HL-60/S4 treated with phorbol 12-myristate 13-acetate at 8.2 ng/mL for 4 days and 3 days (cell line): ENCODE data around the gene NCAPH2.
"Not testable (repeated sequence)": the region's sequence is repeated elsewhere in the genome, so short reads cannot be mapped to it uniquely, and the experiment has no call there.

Source experiments
- in situ Hi-C: fragments of 300-500 bp; cut with MboI; formaldehyde crosslinking; loops from 2 replicates; pipeline ENCODE4 v1.15.0; 2022; ENCODE audit warnings: low sequenced_read_pairs

NCAPH2 gene

GRCh38 chr22:50528682-50529415, 20.8 kb downstream of the NCAPH2 start:
- in situ Hi-C loops: no loop called here

DNA sequence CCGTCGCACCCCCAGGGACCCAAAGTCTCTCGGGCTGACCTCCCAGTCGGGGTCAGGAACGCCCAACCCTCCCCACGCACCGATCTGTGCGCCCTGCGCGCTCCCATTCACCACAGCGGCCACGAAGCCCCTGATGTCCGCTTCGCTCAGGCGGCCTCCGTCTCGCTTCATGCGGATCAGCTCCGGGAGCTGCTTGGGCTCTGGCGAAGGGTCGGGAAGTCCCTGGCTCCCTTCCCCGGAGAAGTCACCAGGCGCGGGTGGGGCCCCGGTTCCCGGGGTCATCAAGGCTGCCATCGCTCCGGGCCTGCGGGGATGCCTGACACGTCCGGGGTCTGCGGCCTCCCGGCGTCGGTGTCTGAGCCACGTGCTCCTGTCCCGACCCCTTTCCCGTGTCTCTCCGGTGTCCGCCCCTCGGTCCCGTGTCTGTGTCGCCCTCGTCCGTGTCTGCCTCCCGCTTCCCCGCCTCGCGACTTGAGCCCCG, 21.4 kb downstream of the NCAPH2 start:
- in situ Hi-C loops: no loop called here

DNA sequence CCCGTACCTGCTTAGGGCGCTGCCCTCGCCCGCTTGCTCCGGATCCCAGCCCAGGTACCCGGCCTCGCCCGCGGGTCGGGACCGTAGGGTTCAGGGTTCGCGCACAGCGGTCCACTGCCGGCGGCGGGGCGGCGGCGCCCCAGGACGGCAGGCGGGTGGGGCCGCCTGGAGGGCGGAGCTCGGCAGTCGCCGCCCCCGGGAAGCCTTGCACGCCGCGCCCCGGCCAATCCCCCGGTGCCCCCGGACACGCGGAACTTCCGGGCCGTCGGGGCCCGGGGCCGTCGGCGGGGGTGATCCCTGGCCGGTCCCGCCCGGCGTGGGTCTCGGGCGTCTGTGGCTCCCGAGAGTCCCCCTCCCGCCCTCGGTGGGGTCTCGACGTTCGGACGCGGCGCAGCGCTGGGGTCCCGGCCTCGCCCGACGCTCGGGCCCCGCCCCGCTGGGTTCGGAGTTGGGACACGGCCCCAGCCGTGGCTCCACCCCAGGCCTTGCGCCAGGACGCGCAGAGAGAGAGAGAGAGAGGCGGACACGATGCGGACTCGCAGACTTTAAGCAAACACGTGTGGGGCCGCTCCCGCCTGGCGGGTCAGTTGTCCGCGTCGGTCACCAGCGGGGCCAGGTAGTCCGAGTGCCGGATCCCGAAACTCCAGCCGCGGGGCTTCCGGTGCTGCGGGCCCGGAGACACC, 22.0 kb downstream of the NCAPH2 start, which contains the start of gene TYMP:
TSS of gene TYMP (minus strand) at position 116 of the 683 bp plus-strand sequence. CDS start 303 bp downstream, outside the sequence.
- in situ Hi-C loops: no loop called here

GRCh38 chr22:50530580-50530876, 22.5 kb downstream of the NCAPH2 start:
- in situ Hi-C loops: no loop called here

DNA sequence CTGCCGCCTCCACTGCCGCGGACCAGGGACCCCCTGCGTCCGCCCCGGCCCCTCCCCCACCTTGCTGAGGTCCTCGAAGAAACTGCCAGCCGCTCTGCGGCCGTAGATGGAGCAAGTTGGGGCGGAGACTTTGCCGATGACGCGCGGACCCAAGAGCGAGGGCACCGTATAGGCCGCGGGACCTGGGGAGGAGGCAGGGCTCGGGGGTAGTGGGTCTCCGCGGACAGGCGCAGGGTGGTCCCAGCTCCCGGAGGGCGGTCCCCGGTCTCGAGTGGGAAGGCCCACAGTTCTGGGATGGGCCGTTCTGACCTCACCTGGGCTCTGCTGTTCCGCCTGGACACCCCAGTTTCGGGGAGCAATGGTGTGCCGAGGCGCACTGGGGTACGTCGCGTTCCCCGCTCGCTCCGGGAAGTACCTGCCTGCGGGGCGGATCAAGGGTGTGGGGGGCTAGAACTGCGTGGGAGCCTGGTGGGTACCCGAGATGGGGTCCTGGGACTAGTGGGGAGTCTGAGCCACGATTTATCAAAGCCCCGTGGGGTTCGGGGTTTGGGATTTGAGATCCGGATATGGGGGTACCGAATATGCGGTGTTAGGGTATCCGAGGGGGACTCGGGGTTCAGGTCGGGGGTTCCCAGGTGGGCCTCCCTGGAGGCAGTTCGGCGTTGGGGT, 23.0 kb downstream of the NCAPH2 start:
- in situ Hi-C loops: no loop called here

DNA sequence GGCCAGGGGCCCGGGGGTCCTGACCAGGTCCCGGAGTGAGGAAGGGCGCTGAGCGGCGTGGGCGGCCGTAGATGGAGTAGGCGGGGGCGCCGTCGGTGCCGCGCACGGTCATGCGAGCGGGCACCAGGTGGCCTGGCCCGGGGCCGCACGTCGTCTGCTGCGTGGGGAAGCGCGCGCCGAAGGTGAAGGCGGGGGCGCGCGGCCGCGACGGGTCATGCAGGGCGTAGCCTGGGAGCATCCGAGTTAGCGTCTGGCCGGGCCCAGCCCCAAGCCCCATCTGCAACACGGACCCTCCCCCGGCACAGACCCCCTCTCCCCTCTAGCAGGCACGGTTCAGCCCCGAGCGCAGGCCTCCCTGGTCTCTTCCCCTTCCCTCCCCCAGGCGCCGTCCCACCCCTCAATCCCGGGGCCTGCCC, 23.5 kb downstream of the NCAPH2 start:
- in situ Hi-C loops: no loop called here

DNA sequence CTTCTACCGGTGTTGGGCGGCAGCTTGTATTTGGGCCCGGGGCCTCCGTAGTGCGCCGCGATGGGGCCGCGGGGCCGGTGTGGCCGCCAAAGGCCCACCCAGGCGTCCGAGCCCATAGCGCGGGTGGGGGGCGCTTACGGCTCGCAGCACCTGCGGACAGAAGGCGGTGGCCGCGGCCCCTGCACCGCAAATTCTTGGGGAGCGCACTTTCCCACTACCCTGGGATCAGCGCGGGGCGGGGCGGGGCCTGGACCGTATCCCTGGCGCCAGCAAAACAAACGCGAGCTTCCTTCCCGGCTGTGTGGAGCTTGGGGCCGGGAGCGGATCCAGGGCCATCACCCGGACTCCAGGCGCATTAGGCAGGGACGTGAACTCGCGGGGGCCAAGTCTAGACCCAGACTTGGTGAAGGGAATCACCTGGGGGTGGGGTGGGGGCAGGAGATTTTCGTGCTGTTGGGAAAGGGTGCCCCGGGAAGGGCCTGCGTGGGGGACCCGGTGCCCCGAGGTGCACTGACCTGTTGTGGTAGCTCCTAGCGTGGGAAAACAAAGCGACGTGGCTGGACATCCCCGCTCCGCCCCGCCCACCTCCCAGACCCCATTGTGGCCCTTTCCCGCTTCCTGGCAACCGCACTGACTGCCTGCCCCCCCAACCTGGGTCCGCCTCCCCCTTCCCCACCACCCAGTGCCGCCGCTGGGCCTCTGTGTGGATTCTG, 24.1 kb downstream of the NCAPH2 start:
- in situ Hi-C loops: no loop called here

DNA sequence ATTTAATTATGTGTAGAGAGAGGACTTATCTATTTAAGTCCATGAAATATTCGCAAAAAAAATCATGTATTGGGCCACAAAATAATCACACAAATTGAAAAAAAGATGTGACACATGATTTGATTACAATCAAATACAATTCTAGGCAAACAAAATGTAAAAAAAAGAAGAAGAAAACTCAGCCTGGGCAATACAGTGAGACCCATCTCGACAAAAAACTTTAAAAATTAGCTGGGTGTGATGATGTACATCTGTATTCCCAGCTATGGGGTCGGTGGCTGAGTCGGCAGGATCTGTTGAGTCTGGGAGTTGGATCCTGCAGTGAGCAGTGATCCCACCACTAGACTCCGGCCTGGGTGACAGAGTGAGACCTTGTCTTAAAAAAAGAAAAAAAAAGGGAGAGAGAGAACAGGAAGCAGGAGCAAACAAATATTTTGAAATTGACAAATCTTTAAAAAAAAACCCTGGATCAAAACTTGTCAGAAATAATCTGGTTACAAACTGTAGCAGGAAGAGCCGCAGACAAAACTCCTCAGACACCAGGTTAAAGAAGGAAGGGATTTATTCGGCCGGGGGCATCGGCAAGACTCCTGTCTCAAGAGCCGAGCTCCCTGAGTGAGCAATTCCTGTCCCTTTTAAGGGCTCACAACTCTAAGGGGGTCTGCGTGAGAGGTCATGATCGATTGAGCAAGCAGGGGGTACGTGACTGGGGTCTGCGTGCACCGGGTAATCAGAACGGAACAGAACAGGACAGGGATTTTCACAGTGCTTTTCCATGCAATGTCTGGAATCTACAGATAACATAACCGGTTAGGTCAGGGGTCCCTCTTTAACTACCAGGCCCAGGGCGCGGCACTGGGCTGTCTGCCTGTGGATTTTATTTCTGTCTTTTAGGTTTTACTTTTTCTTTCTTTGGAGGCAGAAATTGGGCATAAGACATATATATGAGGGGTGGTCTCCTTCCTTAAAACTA, 25.1 kb downstream of the NCAPH2 start:
- in situ Hi-C loops: no loop called here

DNA sequence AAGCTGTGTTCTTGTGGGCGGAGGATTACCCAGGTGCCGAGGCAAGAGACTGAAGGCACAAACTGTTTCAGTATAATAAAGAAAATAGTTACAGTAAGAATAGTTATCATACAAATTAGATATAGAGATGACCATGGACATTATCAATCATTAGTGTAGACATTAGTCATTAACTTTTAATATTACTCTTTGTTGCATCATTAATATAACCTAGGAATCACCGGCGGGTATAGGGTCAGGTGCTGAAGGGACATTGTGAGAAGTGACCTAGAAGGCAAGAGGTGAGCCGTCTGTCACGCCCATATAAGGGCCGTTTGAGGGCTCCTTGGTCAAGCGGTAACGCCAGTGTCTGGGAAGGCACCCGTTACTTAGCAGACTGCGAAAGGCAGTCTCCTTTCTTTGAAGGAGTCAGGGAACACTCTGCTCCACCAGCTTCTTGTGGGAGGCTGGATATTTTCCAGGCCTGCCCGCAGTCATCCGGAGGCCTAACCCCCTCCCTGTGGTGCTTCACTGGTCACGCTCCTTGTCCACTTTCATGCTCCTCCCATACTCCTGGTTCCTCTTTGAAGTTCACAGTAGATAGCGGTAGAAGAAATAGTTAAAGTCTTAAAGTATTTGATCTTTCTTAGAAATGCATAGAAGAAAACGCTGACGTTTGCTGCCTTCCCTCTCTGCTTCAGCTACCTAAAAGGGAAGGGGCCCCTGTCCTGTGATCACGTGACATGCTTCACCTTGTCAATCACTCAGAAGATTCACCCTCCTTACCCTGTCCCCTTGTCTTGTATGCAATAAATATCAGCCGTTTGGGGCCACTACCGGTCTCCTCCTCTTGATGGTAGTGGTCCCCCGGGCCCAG, 26.1 kb downstream of the NCAPH2 start:
- in situ Hi-C loops: not testable (repeated sequence)

DNA sequence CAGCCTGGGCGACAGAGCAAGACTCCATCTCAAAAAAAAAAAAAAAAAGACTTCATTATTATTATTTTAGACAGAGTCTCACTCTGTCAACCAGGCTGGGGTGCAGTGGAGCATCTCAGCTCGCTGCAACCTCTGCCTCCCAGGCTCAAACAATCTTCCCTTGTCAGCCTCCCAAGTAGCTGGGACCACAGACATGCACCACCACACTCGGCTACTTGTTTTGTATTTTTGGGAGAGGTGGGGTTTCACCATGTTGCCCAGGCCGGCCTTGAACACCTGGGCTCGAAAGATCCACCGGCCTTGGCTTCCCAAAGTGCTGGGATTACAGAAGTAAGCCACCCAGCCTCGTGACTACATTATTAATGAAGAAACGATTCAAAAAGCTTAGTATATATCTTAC, 27.1 kb downstream of the NCAPH2 start:
- in situ Hi-C loops: no loop called here

DNA sequence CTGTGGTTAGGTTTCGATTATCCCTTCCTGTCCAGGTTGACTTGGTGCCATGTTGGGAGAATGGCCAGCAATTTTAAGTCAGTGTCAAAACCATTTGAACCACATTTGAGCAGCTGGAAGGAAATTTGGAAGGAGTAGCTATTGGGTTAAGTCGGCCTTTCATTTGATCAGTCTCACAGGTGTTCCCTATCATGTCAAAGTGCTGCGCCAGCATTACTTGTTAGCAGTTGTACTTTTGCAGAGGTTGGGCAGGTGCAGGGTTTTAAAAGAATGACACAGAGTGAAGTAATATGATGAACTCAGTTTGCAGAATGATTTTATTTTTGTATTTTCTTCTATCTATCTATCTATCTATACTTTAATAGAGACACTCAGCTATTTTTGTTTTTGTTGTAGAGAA, 28.2 kb downstream of the NCAPH2 start:
- in situ Hi-C loops: no loop called here

DNA sequence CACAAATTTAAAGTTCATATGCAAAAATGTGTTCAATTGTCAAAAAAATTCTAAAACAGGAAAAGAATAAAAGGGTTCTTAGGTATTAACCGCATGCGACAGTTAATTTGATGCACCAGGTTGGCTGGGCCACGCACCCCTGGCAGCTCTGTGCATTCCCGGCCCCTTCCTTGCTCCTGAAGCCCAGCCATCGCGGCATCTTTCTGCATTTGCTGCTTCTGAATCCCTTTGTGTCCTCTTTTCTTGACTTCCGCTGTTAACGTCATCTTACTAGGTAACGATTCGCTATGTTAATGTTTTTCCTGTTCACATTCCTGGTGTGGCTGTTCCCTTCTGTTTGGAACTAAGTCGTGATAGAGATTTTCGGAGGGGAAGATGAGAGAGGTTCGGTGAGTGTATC, 29.7 kb downstream of the NCAPH2 start:
- in situ Hi-C loops: no loop called here

- in situ Hi-C loops: no loop called here
Measured at GRCh38 chr22:50540381-50540780, 32.4 kb downstream of the NCAPH2 start.

- in situ Hi-C loops: not testable (repeated sequence)
Measured at GRCh38 chr22:50541667-50542026, 33.6 kb downstream of the NCAPH2 start.

- in situ Hi-C loops: no loop called here
Measured at GRCh38 chr22:50542416-50542927, 34.4 kb downstream of the NCAPH2 start.

GRCh38 chr22:50544078-50544745, 36.2 kb downstream of the NCAPH2 start:
- in situ Hi-C loops: no loop called here

DNA sequence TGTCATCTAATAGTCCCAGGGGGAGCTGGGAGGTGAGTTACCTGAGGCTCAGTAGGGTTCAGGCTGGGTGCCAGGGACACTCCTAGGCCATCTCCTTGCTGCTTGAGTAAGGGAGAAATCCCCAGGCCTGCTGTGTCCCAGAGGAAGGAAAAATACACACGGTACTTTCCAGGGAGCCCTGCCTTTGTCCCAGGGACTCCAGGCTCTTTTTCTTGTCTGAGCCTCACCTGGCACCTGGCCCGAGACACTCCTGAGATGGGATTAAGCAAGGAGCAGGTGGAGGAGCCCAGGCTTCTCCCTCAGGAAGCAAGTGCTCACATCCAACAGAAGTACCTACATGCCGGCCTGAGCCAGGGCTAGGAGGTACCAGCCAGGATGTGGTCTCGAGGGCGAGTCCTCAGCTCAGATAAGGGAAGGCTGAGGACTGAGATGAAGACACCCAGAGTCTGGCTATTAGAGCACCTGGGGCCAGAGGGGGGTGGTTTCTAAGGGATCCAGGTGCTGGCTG, 36.8 kb downstream of the NCAPH2 start:
- in situ Hi-C loops: no loop called here
